Bone marrow (tissue), 2 donors: Measurements from ENCODE around the gene SULT1A3.
A peak's percentile ranks its signal among the peaks of the same experiment; 100 is the strongest.
"Not testable (repeated sequence)": the region's sequence is repeated elsewhere in the genome, so short reads cannot be mapped to it uniquely, and the experiment has no call there.

Experiments
- DNase-seq, 2 donors: peaks; one replicate each; lab custom pipeline; 2025; lab: John Stamatoyannopoulos, UW

Gene SULT1A3

GRCh38 chr16:30199049-30199448 lies at the start of gene SULT1A3:
TSS of gene SULT1A3 (plus strand) at chr16:30199255. CDS start at chr16:30200729, 1,474 bp downstream.
- not testable (repeated sequence) for DNase-seq

- DNase-seq = no peak
These were observed 48.0 kb upstream of the SULT1A3 start for GRCh38 chr16:30151091-30151490.

GRCh38 chr16:30152517-30152916 lies 46.5 kb upstream of the SULT1A3 start:
- no peak for DNase-seq

GRCh38 chr16:30155188-30155587 lies 43.9 kb upstream of the SULT1A3 start:
- no peak for DNase-seq

- no peak for DNase-seq
These were observed 41.8 kb upstream of the SULT1A3 start for GRCh38 chr16:30157214-30157613.

GRCh38 chr16:30163538-30163937 lies 35.5 kb upstream of the SULT1A3 start:
- DNase-seq = no peak

- DNase-seq = peak in 1 of 2 donors; percentile 89
These were observed 32.7 kb upstream of the SULT1A3 start for GRCh38 chr16:30166202-30166902.

GRCh38 chr16:30168746-30169145 lies 30.3 kb upstream of the SULT1A3 start:
- DNase-seq = not testable (repeated sequence)

GRCh38 chr16:30169416-30169815 lies 29.6 kb upstream of the SULT1A3 start:
- not testable (repeated sequence) for DNase-seq

- not testable (repeated sequence) for DNase-seq
These were observed 28.9 kb upstream of the SULT1A3 start for GRCh38 chr16:30170145-30170544.

GRCh38 chr16:30173054-30173453 lies 26.0 kb upstream of the SULT1A3 start:
- DNase-seq = no peak

GRCh38 chr16:30176876-30177275 lies 22.2 kb upstream of the SULT1A3 start:
- DNase-seq = not testable (repeated sequence)

GRCh38 chr16:30179195-30179594 lies 19.9 kb upstream of the SULT1A3 start:
- no peak for DNase-seq

GRCh38 chr16:30179931-30180330 lies 19.1 kb upstream of the SULT1A3 start:
- DNase-seq = no peak

GRCh38 chr16:30180741-30181140 lies 18.3 kb upstream of the SULT1A3 start:
- DNase-seq = no peak

GRCh38 chr16:30183233-30184095 lies 15.6 kb upstream of the SULT1A3 start, which contains the start of gene CORO1A:
TSS of gene CORO1A (plus strand) at chr16:30183602. CDS start at chr16:30185210, 1,608 bp downstream.
- DNase-seq = peak; percentile 48 to 51

GRCh38 chr16:30184096-30184890 lies 14.8 kb upstream of the SULT1A3 start:
- DNase-seq = peak; percentile 25 to 59

GRCh38 chr16:30184891-30185682 lies 14.0 kb upstream of the SULT1A3 start:
- no peak for DNase-seq

- peak; percentile 39 to 45 for DNase-seq
These were observed 13.2 kb upstream of the SULT1A3 start for GRCh38 chr16:30185683-30186421.

- no peak for DNase-seq
These were observed 12.6 kb upstream of the SULT1A3 start for GRCh38 chr16:30186444-30186781.
